ENCODE data around the gene RHBDD3.

The RHBDD3 gene

DNA sequence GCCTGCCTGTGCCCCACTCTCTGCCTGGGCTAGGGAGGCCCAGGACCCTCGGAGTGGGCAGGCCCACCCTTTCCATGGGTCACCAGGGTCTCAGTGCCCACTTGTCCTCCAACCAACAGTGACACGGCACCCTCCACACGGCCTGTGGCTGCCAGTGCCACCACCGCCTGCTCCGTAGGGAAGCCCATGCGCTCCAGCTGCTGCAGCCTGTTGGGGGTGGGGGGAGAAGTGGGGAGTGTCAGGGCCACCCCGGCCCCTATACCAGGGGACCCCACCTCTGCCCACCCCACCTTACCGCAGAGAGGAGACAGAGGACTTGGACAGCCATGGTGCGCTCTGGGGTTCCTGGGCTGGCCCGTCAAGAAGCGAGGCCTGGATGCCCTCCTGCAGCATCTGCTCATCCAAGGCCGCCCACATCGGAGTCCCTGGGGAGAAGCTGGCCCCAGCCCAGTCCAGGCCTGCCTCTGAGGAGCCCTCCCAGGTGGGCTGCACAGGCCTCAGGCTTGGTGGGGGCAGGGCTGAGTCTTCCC lies 7.7 kb downstream of the RHBDD3 start:
- Histone ChIP-seq H3K9me3 (no peaks in the 10 kb centered on the region), H4K20me1 (peaks cover 47% of the 10 kb centered on the region), H3K4me2 (no peak overlapping the region), H3K9ac (no peak overlapping the region), H3K27ac (no peak overlapping the region), H3K4me1 (peaks cover 32% of the 10 kb centered on the region), H3K27me3 (no peaks in the 10 kb centered on the region), H3K36me3 (peaks cover 36% of the 10 kb centered on the region), H3K4me3 (no peak overlapping the region)
- no peak for TF ChIP-seq Cebpa-rat (IDR thresholded peaks at IDR 0.05)

DNA sequence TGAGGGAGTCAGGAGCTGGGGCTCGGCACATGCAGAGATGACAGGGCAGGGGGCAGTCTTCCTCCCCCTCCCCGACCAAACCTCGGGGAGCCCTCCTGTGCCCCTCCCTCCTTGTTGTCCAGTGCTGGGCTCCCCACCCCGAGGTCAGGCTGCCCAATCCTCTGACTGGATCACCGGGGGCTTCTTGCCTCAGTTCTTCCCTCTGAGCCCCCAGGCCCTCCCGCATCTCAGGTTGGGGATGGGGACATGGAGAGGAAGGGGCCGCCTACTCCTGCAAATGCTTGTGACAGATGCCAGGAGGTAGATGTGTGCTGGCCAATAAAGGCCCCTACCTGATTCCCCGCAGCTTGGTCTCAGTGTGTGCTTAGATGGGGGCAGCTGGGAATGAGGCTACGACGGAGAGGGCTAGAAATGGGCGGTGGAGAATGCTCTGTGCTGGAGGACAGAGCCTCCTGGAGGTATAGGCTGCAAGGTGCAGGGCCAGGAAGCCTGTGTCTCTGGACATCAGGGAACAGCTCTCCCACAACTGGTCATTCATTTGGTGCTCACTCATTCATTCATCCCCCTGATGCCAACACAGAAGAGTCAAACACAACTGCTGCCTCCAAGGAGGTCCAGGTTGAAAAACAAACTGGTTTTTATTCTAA lies 8.4 kb downstream of the RHBDD3 start:
- Histone ChIP-seq H3K27me3 (no peaks in the 10 kb centered on the region), H3K4me1 (peaks cover 32% of the 10 kb centered on the region)

DNA sequence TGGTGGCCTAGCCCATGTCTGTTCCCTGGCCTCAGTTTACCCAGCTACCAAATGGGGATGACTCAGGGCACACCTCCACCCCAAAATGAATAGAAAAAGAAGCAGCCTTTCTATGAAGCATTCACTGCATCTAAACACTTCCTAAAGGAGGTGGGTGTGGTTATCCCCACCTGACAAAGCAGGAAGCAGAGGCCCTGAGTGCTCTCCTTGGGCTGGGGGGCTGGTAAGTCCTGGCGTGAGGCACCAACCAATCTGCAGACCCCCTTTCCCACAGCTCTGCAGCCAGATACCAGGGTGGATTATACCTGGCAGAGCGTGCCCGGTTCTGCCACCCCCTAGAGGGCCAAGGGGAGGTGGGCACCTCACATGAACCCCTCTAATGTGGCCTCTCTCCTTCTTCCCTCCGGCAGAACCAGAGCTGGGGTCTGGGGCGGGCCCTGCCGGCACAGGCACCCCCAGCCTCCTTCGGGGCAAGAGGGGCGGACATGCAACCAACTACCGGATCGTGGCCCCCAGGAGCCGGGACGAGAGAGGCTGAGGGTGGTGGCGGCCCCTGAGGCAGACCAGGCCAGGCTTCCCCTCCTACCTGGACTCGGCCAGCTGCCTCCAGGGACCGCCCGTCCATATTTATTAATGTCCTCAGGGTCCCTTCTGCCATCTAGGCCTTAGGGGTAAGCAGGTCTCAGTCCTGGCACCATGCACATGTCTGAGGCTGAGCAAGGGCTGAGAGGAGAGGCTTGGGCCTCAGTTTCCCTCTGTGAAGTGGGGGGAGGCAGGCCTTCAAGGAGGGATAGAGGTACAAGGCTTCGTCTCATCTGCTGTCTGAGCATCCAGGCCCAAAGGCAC lies 9.2 kb downstream of the RHBDD3 start:
- H3K4me2 ChIP-seq, result no peak overlapping the region
- H3K27me3 ChIP-seq, result no peaks in the 10 kb centered on the region
- H3K36me3 ChIP-seq, result peaks cover 22% of the 10 kb centered on the region
- TF ChIP-seq Cebpa-rat (IDR thresholded peaks at IDR 0.05), result no peak
- H3K27ac ChIP-seq, result no peak overlapping the region
- H3K9me3 ChIP-seq, result no peaks in the 10 kb centered on the region
- peaks cover 30% of the 10 kb centered on the region for H3K4me1 ChIP-seq
- H3K4me3 ChIP-seq, result no peak overlapping the region
- peaks cover 38% of the 10 kb centered on the region for H4K20me1 ChIP-seq
- no peak overlapping the region for H3K9ac ChIP-seq

More for the DNA sequence above, 8.4 kb downstream of the RHBDD3 start:
- Histone ChIP-seq H3K27ac (no peak overlapping the region), H3K9ac (no peak overlapping the region), H3K4me3 (no peak overlapping the region), H3K4me2 (no peak overlapping the region), H3K36me3 (peaks cover 29% of the 10 kb centered on the region), H4K20me1 (peaks cover 45% of the 10 kb centered on the region), H3K9me3 (no peaks in the 10 kb centered on the region)
- no peak for TF ChIP-seq Cebpa-rat (IDR thresholded peaks at IDR 0.05)

DNA sequence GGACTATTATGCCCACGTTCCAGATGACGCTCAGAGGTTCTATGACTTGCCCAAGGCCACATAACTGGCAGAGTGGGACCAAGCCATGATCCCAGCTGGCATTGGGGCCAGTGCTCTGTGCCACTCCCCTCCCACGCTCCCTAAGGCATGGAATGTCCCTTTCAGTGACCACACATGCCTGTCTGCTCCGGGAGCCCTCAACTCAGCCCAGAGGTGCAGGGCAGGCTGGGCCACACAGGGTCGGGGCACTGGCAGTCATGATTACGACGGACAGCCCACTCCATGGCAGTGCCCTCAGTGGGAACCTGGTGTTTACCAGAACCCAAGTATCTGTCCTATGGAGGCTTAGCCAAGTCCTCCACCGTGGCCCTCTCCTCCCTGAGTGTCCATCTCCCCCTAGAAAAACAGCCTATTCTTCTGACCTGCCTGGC lies 10.0 kb downstream of the RHBDD3 start:
- Histone ChIP-seq H3K27ac (no peak overlapping the region), H3K4me1 (peaks cover 22% of the 10 kb centered on the region), H4K20me1 (peaks cover 29% of the 10 kb centered on the region), H3K27me3 (no peaks in the 10 kb centered on the region), H3K9ac (no peak overlapping the region), H3K36me3 (peaks cover 22% of the 10 kb centered on the region), H3K9me3 (no peaks in the 10 kb centered on the region), H3K4me3 (no peak overlapping the region), H3K4me2 (no peak overlapping the region)
- TF ChIP-seq Cebpa-rat (IDR thresholded peaks at IDR 0.05), result no peak

DNA sequence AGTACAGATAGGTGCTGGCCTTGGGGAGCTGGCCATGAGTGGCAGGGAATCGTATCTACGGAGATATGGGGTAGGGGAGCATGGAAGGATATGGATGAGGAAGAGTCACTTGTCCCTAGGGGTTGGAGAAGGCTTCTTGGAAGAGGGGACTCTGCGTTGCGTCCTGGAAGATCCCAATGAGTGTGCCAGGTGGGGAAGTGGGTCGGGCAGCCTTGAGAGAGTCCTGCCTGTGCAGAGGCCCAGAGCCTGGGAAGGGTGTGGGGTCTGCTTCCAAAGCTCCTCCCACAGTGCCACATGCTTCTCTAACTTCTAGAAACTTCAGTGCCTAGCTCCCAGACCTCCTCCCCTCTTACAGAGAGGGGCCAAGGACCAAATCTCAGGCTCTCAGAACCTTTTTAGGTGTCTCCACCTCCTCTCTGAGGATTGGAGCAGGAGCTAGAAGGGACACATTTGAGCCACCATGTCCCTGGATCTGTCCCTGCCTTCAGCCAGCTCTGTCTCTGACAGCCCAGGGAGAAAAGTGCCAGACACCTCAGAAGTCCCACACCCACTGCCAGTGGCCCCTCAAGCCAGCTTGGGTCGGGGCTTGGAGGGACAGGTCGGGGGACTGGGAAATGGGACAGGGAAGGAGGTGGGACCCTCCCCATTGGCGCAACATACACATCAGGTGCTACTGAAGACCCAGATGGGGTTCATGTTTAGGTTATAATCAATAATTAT lies 11.0 kb downstream of the RHBDD3 start:
- H3K4me3 ChIP-seq, result no peak overlapping the region
- H3K9me3 ChIP-seq, result no peaks in the 10 kb centered on the region
- H3K36me3 ChIP-seq, result peaks cover 22% of the 10 kb centered on the region
- peaks cover 22% of the 10 kb centered on the region for H4K20me1 ChIP-seq
- no peaks in the 10 kb centered on the region for H3K27me3 ChIP-seq
- H3K4me2 ChIP-seq, result no peak overlapping the region
- peaks cover 19% of the 10 kb centered on the region for H3K4me1 ChIP-seq
- no peak for TF ChIP-seq Cebpa-rat (IDR thresholded peaks at IDR 0.05)
- H3K27ac ChIP-seq, result no peak overlapping the region
- H3K9ac ChIP-seq, result no peak overlapping the region

DNA sequence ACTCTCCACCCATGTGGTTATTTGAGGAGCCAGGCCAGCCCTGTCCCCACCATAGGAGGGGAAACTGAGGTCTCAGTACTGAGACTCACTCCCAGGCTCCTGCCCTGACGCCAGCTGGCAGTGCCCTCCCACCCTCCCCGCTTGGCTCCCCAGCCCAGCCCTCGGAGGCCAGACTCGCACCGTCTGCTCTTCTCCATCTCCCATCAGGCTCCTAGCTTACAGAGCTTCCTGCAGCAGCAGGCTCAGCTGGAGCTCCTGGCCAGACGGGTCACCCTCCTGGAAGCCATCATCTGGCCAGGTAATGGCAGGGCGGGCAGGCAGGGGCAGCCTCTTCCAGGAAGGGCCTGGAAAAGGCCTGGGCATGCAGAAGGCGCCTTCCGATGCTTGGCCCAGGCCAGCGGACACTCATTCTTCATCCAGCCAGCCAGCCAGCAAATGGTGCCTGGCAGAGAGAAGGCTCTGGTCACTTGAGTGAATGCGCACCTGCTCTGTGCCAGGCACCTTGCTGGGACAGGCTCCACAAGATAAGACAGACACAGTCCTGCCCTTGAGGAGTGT lies 12.6 kb downstream of the RHBDD3 start:
- Histone ChIP-seq H3K27me3 (no peaks in the 10 kb centered on the region), H3K4me2 (no peak overlapping the region), H3K9me3 (no peaks in the 10 kb centered on the region), H4K20me1 (peaks cover 6% of the 10 kb centered on the region; the same call in 1 of the 2 replicates), H3K27ac (no peak overlapping the region), H3K4me1 (peaks cover 13% of the 10 kb centered on the region), H3K4me3 (no peak overlapping the region), H3K9ac (no peak overlapping the region), H3K36me3 (peaks cover 15% of the 10 kb centered on the region)
- TF ChIP-seq Cebpa-rat (IDR thresholded peaks at IDR 0.05), result no peak

DNA sequence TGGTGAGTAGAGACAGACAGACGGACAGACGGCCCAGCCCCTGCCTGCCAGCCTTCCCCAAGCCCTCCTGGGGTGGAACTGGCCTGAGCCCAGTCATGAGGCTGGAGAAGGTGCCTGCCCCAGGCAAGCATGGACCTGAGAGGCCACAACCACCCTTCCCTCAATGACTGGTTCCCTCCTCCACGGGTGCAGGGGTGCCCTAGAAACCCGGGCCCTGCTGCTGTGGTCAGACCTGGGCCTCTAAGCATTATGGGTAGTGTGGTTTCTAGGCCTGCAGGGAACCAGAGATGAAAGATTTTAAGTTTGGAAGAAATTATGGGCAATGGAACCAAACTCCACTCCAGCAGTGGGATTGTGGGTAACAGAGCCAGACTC lies 13.5 kb downstream of the RHBDD3 start:
- no peaks in the 10 kb centered on the region for H3K9me3 ChIP-seq
- TF ChIP-seq Cebpa-rat (IDR thresholded peaks at IDR 0.05), result no peak
- H3K27me3 ChIP-seq, result no peaks in the 10 kb centered on the region
- H3K4me2 ChIP-seq, result 0 out of 2 replicates have a peak overlapping the region, but pooled peaks have one; percentile 13
- peaks cover 6% of the 10 kb centered on the region; the same call in 1 of the 2 replicates for H3K36me3 ChIP-seq
- H3K4me1 ChIP-seq, result peaks cover 11% of the 10 kb centered on the region
- no peak overlapping the region for H3K4me3 ChIP-seq
- no peak overlapping the region for H3K27ac ChIP-seq
- H3K9ac ChIP-seq, result no peak overlapping the region
- H4K20me1 ChIP-seq, result no peaks in the 10 kb centered on the region; the same call in 1 of the 2 replicates

DNA sequence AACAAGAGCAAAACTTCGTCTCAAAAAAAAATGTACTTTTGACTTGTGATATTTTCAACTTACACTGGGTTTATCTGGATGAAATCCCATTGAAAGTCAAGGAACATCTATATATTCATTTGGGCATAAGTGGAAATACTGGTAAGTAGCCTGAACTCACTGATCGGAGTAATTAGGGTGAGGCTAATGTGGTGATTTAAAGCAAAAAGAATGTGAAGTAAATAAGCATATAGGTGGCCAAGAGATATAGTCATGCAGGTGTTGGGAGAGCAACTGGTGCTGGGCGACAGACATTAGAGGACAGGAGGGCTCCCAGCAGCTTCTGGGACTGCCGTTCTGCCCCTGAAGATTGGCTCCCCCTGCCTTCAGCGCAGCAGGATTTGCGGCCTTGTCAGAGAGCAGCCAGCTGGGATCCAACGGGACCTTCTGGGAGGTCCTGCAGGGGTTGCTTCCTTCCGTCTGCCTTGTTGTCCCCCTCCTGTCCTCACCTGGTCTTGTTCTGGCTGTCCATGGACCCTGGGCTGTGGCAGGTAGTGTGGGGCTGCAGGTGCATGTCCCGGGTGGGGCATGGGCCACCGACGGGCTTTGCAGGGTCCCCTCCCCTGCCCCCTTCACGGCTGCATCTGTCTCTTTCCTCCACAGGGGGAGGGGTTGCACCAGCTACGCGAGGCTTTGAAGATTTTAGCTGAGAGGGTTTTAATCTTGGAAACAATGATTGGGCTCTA lies 14.1 kb downstream of the RHBDD3 start:
- Histone ChIP-seq H3K4me2 (no peak overlapping the region), H4K20me1 (no peaks in the 10 kb centered on the region; the same call in 1 of the 2 replicates), H3K36me3 (0 out of 2 replicates have a peak, but pooled peaks cover under 1% of the 10 kb centered on the region), H3K4me3 (no peak overlapping the region), H3K27me3 (no peaks in the 10 kb centered on the region), H3K4me1 (peaks cover 11% of the 10 kb centered on the region), H3K9ac (no peak overlapping the region), H3K27ac (no peak overlapping the region), H3K9me3 (no peaks in the 10 kb centered on the region)
- no peak for TF ChIP-seq Cebpa-rat (IDR thresholded peaks at IDR 0.05)

Data from BLaER1 (cell line).